DMS 273 (cell line): ENCODE measurements around the gene NOX4.
"Not testable (repeated sequence)": the region's sequence is repeated elsewhere in the genome, so short reads cannot be mapped to it uniquely, and the experiment has no call there.

Experiments used
- DNase-seq: peaks from one replicate; lab custom pipeline; 2025; ENCODE audit not compliant: unreplicated experiment; lab: John Stamatoyannopoulos, UW

Gene NOX4

DNA sequence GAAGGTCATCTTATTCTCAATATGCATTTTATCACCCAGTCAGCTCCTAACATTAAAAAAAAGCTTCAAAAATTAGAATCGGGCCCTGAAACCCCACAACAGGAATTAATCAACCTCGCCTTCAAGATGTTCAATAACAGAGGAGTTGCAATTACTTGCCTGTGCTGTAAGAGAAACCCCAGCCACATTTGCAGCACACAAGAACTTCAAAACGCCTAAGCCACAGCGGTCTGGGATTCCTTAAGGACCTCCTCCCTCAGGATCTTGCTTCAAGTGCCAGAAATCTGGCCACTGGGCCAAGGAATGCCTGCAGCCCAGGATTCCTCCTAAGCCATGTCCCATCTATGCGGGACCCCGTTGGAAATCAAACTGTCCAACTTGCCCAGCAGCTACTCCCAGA is 108.2 kb downstream of the NOX4 start:
- not testable (repeated sequence) for DNase-seq

DNA sequence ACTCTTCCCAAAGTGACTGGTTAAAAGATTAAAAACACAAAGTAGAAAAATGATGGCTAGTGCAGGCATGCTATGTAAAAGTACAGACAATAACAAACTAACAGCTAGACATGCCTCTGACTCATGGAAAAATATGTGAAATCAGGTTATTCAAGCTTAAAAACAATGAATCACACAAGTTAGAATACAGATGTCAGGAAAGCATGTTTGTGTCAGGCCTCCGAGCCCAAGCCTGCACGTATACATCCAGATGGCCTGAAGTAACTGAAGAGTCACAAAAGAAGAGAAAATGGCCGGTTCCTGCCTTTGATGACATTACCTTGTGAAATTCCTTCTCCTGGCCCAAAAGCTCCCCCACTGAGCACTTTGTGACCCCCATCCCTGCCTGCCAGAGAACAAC is 110.1 kb downstream of the NOX4 start:
- DNase-seq = no peak

DNA sequence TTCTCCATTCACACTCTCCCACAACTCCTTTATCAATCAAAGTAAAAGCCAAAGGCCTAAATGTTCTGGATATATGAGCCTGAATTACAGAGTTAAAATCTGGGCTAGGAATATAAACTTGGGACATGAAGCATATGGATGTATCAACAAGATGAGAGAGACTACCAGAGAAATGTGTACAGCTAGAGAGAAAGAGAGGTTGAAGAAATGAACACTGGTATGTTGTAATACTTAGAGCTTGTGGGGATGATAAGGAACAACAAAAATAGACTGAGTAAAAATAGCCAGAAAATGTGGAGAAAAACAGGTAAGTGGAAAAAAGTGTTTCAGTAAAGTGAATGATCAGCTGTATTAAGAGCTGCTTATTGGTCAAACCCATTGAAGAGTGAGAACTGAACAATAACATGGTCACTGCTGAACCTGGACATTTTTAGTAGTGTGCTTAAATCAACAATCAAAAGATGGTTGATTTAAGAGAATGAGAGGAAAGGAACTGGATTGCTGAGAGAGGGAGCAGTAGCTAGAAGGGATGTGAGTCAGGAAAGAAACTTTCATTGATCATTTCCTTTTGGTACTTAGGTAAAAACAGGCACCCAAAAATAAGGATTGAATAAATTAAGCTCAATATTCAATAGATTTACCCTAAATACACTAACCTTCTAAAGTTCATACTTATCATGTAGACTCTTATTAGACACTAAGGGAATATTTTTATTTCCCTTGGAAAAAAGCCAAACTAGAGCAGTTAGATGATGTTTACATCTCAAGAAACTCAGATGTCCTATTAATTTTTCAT is 111.0 kb downstream of the NOX4 start:
- not testable (repeated sequence) for DNase-seq

DNA sequence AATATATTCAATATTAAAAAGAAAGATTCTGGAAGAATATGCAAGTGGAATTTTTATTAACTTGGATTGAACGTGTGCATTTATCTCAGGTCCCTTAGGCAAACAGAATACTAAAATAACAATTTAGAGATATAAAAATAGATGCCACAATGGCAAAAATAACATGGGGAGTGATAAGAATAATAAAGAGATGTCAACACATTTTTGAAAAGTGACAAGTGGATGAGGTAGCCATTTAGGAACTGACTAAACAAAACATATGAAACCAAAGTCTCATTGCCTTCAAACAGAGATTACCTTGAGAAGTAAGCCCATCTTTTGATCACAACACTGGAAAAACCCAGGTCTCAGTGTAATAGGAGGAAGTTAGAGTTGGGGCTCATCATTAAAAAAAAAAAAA is 112.2 kb downstream of the NOX4 start:
- DNase-seq = not testable (repeated sequence)

DNA sequence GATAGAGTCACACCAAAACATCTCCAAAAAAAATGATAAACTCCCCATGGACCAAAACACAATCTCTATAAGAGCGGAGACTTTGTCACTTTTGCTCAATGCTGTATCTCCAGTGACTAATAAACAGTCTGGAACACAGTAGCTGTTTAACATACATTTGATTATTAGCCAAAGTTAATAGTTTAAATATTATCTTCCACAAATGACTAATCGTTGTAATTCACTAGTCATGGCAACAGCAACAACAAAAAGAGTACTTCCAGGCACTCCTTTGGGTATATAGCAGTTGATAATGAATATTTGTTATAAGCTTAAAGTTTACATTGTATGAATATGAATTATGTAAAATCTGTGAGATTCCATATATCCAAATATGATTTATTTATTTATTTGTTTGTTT is 121.8 kb downstream of the NOX4 start:
- DNase-seq = not testable (repeated sequence)

DNA sequence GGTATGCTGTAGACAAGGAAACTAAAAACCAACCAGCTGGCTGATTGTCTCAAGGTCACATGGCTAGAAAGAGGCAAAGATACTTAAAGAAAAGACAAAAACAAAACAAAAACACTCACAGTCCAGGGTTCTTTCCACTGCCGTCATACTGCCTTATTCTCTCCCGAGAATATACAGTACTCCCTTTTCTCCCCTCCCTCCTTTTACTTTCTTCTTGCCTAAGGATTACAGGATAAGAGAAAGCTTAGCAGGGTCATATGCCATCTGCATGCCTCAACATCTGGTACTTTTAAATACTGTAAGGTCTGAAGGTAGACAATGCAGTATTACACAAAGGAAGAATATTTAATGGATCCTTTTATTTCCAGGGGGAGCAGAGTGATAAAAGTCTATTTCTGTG is 126.3 kb downstream of the NOX4 start:
- DNase-seq = not testable (repeated sequence)

DNA sequence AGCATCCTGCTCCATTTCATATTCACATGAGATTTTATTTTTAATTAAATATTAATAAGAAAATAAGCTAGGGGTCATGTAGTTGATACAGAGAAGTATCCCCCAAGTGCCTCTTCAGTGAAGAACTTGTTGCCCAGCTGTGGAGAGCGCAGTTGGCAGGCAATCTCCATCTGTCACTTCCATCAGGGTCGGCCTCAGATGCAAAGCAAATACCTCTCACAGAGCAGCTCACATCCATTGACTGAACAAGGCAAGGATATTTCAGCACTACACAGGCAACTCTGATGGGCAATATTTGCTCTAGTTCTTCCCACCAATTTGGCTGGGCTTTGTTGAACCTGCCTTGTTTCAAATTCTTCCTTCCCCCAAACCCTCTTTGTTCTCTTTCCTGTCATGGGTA is 129.4 kb downstream of the NOX4 start:
- no peak for DNase-seq

DNA sequence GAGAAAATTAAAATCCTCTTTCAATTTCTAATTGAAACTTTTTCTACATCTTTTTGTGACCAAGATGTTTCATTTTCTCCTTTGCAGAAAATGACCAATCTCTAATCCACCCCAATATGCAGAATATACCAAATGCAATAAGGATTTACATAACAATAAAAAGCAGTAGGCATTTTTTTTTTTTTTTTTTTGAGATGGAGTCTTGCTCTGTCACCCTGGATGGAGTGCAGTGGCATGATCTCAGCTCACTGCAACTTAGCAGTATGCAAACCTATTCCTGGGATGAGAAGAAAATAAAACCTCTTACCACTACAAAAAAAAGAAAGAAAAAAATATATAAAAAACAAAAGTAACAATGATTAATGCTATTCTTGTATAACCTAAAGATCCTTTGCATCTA is 132.0 kb downstream of the NOX4 start:
- not testable (repeated sequence) for DNase-seq

DNA sequence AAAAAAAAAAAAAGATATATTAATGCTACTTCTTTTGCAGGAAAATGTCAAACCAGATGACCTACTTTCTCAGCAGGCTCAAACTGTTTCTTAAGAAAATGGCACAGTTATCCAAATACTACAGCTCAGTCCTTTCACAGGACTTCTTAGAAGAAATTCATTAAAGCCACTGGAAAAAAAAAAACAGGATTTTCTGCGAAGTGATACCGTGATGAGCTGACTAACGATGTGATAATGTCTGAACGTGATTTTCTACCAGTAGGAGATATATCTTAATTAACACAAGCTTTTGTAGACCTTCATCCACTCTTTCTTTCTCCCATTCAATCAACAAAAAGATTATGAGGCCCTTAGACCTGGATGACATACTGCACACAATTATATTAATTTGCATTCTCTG is 132.4 kb downstream of the NOX4 start:
- DNase-seq = no peak

DNA sequence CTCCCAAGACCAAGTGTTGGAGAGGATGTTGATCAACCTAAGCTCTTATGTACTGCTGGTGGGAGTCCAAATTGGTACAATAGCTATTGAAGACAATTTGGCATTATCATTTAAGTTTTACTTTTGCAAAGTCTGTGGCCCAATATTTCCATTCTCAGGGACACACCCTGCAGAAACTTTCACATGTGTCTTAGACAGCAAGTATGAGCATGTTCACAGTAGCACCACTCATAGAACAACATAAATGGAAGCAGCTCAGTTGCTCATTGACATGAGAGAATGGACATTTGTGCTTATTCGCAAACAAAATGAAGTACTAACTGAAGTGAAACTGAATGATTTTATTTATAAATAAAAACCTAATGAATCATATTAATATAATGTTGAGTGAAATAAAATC is 135.5 kb downstream of the NOX4 start:
- DNase-seq = no peak

DNA sequence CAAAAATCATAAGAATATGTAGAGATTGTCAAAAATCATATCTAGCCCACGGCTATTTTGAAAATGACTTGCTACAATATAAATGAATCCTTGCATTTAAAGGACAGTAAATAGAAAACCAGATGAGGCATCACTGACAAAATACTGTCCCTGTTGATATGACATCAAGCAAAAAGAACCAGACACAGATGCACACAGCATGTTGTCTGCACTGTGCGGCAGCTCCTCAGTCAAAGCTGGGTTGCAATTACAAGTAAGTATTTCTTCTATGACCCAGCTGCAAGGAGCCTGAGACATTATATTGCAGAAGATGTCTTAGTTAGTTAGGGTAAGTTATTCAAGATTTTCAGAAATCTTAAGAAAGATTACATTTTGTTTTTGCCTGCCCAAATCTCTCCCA is 136.7 kb downstream of the NOX4 start:
- DNase-seq = not testable (repeated sequence)

DNA sequence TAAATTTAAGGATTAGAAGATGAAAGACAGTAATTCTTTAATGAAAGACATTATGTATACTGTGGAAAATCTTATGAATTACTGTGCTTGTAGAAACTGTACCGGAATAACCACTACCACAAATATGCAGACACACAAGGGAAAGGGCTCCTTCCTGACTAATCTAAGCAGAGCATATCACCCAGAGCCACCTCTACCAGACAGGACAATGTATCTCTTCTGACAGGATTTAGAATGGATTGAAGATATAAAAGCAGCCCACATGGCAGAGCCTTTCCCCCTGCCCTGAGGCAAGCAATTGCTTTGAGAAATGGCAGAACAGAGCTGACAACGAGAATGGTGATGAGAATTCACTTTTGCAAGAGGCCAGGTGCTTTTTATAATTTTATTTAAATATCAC is 144.1 kb downstream of the NOX4 start:
- DNase-seq = no peak

DNA sequence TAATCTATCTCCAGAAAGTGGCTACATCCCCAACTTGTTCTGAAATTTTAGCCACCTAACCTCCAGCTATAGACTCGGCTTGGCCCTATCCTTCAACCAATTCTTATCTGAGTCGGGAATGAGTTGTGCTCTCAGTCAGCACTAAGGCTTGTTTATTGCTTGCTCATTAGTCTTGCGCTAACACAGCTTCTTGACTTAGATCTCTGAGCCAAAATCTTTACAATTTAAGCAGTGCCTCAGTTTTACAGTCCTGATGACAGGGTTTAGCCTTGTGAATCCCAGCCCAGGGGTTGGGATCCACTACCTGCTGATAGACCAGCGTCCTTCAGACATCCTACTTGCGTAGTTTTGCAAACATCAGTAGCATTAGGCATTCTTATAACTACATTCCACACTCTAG is 144.6 kb downstream of the NOX4 start:
- no peak for DNase-seq

DNA sequence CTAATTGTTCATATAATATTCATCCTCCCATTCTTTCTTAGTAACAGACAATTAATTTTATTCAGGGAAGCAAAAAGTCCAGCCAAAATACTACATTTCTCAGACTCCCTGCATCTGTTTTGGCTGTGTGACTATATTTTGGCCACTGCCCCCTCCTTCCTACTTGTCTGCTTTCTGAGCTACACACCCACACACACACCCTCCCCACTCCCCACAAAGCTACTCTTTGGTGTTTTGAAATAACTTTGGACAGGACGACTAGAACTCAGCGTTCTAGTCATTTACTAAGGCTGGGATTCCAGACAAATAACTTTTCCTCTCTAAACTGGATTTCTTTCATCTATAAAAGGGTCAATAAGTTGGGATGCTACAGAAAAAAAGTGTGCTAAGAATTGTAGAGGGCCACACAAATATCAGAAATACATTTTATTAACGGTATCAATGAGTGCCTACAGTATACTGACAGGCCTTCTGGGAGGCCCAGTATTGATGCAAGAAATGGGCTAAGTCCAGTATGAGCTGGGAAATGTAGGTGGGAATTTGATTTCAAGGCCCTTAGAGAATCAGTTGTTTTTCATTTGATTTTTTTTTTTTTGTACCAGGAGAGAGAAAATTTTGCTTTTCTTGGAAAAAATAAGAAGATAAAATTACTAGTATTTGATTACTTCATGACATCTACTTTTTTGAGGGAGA is 148.1 kb downstream of the NOX4 start:
- DNase-seq = not testable (repeated sequence)

DNA sequence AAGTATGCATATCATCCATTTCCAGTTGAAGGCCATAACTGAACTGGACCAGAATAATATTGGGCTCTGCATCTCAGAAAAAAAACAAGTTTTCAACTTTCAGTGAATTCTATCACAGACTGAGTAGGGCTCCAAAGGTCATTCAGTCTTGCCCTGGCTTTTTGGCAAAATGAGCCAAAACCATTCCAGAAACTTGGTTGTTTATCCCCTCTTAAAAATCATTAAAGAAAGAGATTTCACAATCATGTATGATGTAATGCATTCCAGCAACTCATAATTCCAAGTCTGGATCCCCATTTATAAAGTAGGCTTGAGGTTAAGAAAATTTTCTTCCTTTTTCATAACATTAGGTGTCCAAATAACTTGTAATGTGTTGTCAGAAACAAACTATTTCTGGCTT is 150.7 kb downstream of the NOX4 start:
- DNase-seq = not testable (repeated sequence)

DNA sequence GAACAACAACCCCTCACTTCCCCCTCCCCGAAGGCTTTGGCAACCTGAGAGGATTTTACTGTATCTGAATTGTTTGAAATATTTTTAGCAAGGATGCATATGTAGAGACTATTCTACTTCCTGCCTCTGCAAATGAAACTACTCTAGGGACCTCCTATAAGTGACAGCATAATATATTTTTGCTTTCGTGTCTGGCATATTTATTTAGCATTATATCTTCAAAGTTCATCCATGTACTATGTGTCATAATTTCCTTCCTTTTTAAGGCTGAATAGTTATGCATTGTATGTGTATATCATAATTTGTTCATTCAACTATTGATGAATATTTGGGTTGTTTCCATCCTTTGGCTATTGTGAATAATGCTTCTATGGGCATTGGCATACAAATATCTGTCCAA is 153.1 kb downstream of the NOX4 start:
- DNase-seq = not testable (repeated sequence)

DNA sequence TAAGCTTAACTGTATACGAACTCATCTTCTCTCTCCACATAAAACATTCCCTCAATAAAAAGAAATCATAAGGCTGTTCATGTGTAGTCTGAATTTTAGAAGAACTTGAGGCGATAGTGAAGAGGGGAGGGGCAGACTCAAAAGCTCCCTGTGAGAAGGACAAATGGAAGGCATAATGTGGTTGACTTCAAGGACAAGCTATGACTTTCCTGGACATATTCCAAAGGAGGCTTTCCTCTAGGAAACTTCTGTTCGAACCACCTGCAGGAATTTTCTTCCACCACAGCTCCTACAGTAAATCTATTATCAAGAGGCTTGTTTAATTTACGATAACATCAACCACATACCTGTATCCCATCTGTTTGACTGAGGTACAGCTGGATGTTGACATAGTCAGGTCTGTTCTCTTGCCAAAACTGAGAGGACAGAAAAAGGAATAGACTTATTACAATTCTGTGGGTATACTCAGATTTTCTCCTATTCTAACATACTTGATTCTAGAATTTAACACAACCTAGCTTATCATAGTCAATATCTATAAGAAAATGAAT is 154.0 kb downstream of the NOX4 start:
- not testable (repeated sequence) for DNase-seq

DNA sequence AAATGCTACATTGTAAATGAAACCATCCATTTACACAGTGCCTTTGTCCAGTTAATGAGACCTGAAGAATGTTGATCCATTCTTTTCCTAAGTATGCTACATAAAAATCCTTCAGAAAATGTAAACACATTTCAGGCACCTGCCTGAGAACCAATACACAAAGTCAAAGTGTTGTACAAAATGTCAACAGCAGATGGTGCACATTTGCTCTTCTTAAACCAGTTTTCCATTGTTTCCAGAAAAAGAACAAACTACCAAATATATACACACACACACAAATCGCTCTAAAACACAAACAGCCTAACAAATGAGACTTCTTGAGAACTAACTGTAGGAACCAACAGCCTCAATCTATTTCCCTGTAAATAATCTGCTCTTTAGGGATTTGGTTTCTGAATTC is 157.5 kb downstream of the NOX4 start:
- DNase-seq = not testable (repeated sequence)

DNA sequence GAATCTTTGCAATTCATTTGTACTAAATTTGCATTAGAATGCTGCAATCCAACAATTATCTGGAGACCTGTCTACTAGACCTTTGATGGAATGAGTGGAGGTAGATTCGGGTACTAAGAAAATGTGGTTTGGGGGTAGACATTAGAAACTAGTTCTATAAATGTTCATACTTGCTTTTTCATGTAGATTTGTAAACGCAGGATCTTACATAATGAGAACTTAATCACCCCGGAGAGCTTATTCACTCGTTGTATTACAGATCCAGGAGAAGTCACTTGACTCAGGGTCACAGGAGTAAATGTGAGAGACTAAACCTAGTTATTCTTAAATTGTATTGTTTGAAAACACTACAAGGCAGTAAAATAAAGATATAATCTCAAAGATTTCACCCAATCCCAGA is 159.2 kb downstream of the NOX4 start:
- not testable (repeated sequence) for DNase-seq

DNA sequence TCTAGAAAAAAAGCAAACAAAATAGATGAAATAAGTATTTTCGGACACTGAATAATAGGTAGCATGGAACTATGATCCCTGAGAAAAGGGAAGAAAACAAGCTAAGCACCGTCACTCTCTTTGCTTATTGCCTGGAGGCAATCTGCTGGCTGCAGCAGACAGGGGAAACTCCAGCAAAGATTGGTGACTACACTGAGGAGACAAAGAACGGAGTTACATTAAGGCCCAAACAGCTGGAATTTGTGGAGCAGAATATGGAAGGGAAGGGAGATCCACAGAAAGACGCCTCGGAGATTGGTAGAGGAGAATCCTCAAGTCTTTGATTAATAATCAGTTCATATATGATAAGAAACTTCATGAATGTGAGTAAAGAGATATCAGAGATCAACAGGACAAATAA is 163.3 kb downstream of the NOX4 start:
- DNase-seq = no peak

DNA sequence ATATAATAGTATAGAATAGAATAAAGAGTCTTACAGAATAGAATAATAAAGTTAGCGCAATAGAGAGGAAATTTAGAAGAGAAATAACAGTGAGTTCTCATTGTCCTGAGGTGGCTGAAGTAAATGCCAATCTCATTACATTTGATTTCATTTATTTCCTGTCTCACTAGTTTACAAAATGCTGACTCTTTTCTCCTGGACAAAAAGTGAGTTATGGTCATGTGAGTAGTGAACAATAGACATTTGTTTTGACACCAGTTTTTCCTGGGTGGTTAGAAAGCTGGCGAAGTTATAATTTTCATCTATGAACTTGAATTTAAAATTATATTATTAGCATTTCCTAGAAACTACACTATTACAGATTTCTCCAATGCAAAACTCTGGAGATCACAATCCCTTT is 169.8 kb downstream of the NOX4 start:
- no peak for DNase-seq

DNA sequence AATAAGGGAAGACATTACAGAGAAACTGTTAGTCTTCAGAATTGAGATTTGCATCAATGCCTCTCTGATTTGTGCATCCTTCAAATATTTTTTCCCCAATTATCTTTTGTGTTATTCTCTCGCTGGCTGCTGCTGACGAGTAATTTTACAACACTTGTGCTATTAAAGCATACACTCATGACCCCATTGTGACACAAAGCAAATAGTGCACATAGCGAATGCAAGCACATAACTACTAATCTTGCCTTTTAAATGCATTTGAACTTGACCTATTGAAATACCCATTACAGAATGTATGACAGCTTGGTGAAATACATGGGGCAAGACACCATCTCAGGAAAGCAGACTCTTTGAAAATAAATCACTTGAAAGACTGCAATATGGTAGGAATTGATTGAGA is 180.6 kb downstream of the NOX4 start:
- not testable (repeated sequence) for DNase-seq
